Osteoblast (primary cell): Measurements from ENCODE around the gene TLN1. TPM values are rescaled to one million over a fixed set of nuclear protein-coding genes. Genes with fewer than 3 reads are reported as not detected.
A peak's percentile ranks its signal among the peaks of the same experiment; 100 is the strongest.

ENCODE experiments used
- DNase-seq: peaks from one replicate; pipeline ENCODE4 v3.0.0; 2011; ENCODE audit warnings: low spot score, mixed read lengths; ENCODE audit not compliant: insufficient read length; ENCODE audit errors: missing footprints
- H2AFZ ChIP-seq: 2 replicates; pipeline ENCODE4 v1.6.0; 2011; ENCODE audit warnings: mild to moderate bottlenecking, low read length
- H3K27ac ChIP-seq: 2 replicates; pipeline ENCODE4 v1.5.1; 2011; ENCODE audit warnings: mild to moderate bottlenecking, low read depth, low read length, moderate library complexity
- H3K27me3 ChIP-seq: 2 replicates; pipeline ENCODE4 v1.6.0; 2012; ENCODE audit warnings: mild to moderate bottlenecking, control low read depth, inconsistent platforms, low read length, moderate library complexity; ENCODE audit not compliant: insufficient read depth
- H3K36me3 ChIP-seq: 2 replicates; pipeline ENCODE4 v1.5.1; 2011; ENCODE audit warnings: mild to moderate bottlenecking, low read length, control low read depth, moderate library complexity; ENCODE audit not compliant: insufficient read depth
- H3K4me1 ChIP-seq: 2 replicates; pipeline ENCODE4 v1.5.1; 2011; ENCODE audit warnings: mild to moderate bottlenecking, low read length, control low read depth, moderate library complexity; ENCODE audit not compliant: insufficient read depth
- H3K4me2 ChIP-seq: 2 replicates; pipeline ENCODE4 v1.6.0; 2011; ENCODE audit warnings: mild to moderate bottlenecking, low read length; ENCODE audit not compliant: insufficient read depth
- H3K4me3 ChIP-seq: fragments of 200-600 bp; sonication (generic); 3 replicates; pipeline ENCODE4 v1.5.1; 2012; ENCODE audit warnings: mild to moderate bottlenecking, low read length, inconsistent platforms; ENCODE audit not compliant: insufficient read depth
- H3K79me2 ChIP-seq: 2 replicates; pipeline ENCODE4 v1.6.0; 2012; ENCODE audit warnings: mild to moderate bottlenecking, low read length, control low read depth, inconsistent platforms; ENCODE audit not compliant: insufficient read depth
- H3K9me3 ChIP-seq: 2 replicates; pipeline ENCODE4 v1.5.1; 2011; ENCODE audit warnings: low read depth, low read length, control low read depth
- H4K20me1 ChIP-seq: 2 replicates; pipeline ENCODE4 v1.6.0; 2012; ENCODE audit warnings: mild to moderate bottlenecking, low read length, control low read depth; ENCODE audit not compliant: insufficient read depth
- CTCF ChIP-seq: IDR thresholded peaks from 2 replicates; pipeline ENCODE4 v1.5.1; 2011; ENCODE audit warnings: mild to moderate bottlenecking, low read depth, low read length, moderate library complexity; ENCODE audit errors: extremely low read depth
- total RNA-seq: library from RNA; depleted of rRNA; stranded (reverse); fragments of >200 nt; gene quantifications from 2 replicates; pipeline ENCODE4 v1.2.3, GENCODE V29; 2012

Gene TLN1
- total RNA-seq, 1 donor = 376 TPM

- H2AFZ ChIP-seq = no peak overlapping the region
- H3K27ac ChIP-seq = peak overlapping the region; percentile 19
- H3K9me3 ChIP-seq = no peaks in the 10 kb centered on the region
- peaks cover 71% of the 10 kb centered on the region for H4K20me1 ChIP-seq
- peak; percentile 60 for DNase-seq
- peaks cover 47% of the 10 kb centered on the region for H3K4me1 ChIP-seq
- no peaks in the 10 kb centered on the region for H3K27me3 ChIP-seq
- TF ChIP-seq CTCF = no peak
- peaks cover 66% of the 10 kb centered on the region for H3K36me3 ChIP-seq
- H3K4me2 ChIP-seq = no peak overlapping the region
- no peak overlapping the region for H3K4me3 ChIP-seq
- peaks cover 32% of the 10 kb centered on the region for H3K79me2 ChIP-seq
These were observed 49.3 kb downstream of the TLN1 start for GRCh38 chr9:35682520-35683315.

DNA sequence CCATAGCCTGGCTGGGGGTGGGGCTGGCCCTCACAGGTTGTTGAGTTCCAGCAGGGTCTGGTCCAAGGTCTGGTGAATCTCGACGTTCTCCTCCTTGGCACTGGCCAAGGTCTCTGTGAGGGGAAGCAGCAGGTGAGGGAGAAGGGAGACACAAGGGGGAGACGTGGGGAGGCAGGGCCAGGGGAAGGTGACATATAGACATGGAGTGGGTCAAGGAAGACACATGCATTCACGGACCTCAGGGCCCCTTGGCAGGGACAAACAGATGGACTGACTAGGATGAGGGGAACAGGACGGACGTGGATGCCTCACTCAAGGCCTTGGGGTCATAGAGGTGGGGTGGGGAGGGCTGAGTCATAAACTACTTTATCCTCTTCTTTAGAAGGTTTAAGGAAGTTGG lies 49.9 kb downstream of the TLN1 start:
- H3K27ac ChIP-seq = peak overlapping the region; percentile 54
- peaks cover 65% of the 10 kb centered on the region for H4K20me1 ChIP-seq
- TF ChIP-seq CTCF = no peak

DNA sequence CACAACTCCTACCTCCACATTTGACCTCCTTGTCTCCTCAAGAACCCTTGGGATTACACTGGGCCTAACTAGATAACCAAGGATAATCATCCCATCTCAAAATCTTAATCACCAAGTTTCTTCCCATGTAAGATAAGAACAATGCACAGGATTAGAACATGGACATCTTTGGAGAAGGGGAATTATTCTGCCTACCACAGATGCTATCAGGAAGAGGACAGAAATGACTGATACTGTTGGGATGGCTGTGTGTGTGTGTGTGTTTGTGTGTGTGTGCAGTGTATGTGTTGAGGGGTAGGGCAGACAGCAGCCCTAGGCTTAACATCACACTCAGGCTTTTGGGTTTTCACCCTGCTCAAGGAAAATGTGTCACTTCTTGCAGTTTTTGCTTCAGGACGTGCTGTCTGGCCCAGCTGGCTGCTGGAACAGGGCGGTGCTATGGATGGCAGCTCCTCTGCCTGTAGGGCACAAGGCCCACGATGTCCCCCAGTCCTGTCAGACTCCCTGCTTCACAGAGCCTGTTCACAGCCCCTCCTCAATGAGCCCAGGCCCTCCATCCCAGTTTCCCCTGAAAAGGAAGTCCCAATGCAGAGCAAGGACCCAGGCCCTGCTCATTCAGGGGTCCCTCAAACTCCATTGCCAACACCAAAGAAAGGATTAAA lies 50.5 kb downstream of the TLN1 start:
- Histone ChIP-seq H3K27me3 (no peaks in the 10 kb centered on the region), H4K20me1 (peaks cover 59% of the 10 kb centered on the region), H2AFZ (no peak overlapping the region), H3K4me1 (peaks cover 35% of the 10 kb centered on the region), H3K4me2 (no peak overlapping the region), H3K4me3 (no peak overlapping the region), H3K9me3 (no peaks in the 10 kb centered on the region), H3K27ac (peak overlapping the region; percentile 54), H3K79me2 (peaks cover 20% of the 10 kb centered on the region), H3K36me3 (peaks cover 54% of the 10 kb centered on the region)
- DNase-seq = no peak
- TF ChIP-seq CTCF = no peak

More for the DNA sequence above, 49.9 kb downstream of the TLN1 start:
- Histone ChIP-seq H3K4me3 (no peak overlapping the region), H2AFZ (no peak overlapping the region), H3K4me2 (no peak overlapping the region), H3K27me3 (no peaks in the 10 kb centered on the region), H3K4me1 (peaks cover 41% of the 10 kb centered on the region), H3K36me3 (peaks cover 59% of the 10 kb centered on the region), H3K9me3 (no peaks in the 10 kb centered on the region), H3K79me2 (peaks cover 25% of the 10 kb centered on the region)
- DNase-seq = no peak
